ENCODE data around the gene WTAP.
"Not testable (repeated sequence)": the region's sequence is repeated elsewhere in the genome, so short reads cannot be mapped to it uniquely, and the experiment has no call there.

Gene WTAP

GRCh38 chr6:159689001-159689400 is 38.3 kb upstream of the WTAP start:
- DNase-seq (ENCODE audit: extremely low read depth, low read depth), result no peak

GRCh38 chr6:159690135-159690534 is 37.2 kb upstream of the WTAP start:
- not testable (repeated sequence) for DNase-seq (ENCODE audit: extremely low read depth, low read depth); H3K4me3 ChIP-seq (replicated peaks; ENCODE audit: low read depth, low read length)

More at GRCh38 chr6:159689001-159689400, 38.3 kb upstream of the WTAP start:
- TF ChIP-seq CTCF (IDR thresholded peaks at IDR 0.05; ENCODE audit: low read depth, low read length, missing control alignments), result no peak
- H3K4me3 ChIP-seq (replicated peaks; ENCODE audit: low read depth, low read length), result no peak overlapping the region

- peak; percentile 55 for TF ChIP-seq CTCF (IDR thresholded peaks at IDR 0.05; ENCODE audit: low read depth, low read length, missing control alignments)
- H3K4me3 ChIP-seq (replicated peaks; ENCODE audit: low read depth, low read length), result peak overlapping the region; percentile 73
- peak; percentile 59 for DNase-seq (ENCODE audit: extremely low read depth, low read depth)
Observed at GRCh38 chr6:159691133-159691962, 36.0 kb upstream of the WTAP start.

- no peak for DNase-seq (ENCODE audit: extremely low read depth, low read depth)
- H3K4me3 ChIP-seq (replicated peaks; ENCODE audit: low read depth, low read length), result peak overlapping the region; percentile 73
- TF ChIP-seq CTCF (IDR thresholded peaks at IDR 0.05; ENCODE audit: low read depth, low read length, missing control alignments), result no peak
Observed at GRCh38 chr6:159691963-159692287, 35.4 kb upstream of the WTAP start.

GRCh38 chr6:159692303-159693127 is 34.8 kb upstream of the WTAP start:
- no peak for TF ChIP-seq CTCF (IDR thresholded peaks at IDR 0.05; ENCODE audit: low read depth, low read length, missing control alignments)
- H3K4me3 ChIP-seq (replicated peaks; ENCODE audit: low read depth, low read length), result peak overlapping the region; percentile 73
- DNase-seq (ENCODE audit: extremely low read depth, low read depth), result no peak

- H3K4me3 ChIP-seq (replicated peaks; ENCODE audit: low read depth, low read length), result peak within 1 kb of the TSS; percentile 73
- no peak for TF ChIP-seq CTCF (IDR thresholded peaks at IDR 0.05; ENCODE audit: low read depth, low read length, missing control alignments)
- no peak for DNase-seq (ENCODE audit: extremely low read depth, low read depth)
Observed at GRCh38 chr6:159693128-159693893, 34.0 kb upstream of the WTAP start, which contains the start of gene SOD2. Gene SOD2, minus strand, starts transcription at chr6:159693241. Its CDS starts 74 bp downstream, at chr6:159693167.

Data from HFF-Myc (cell line).